KOPT-K1 (cell line): ENCODE results near the gene CELF1.
"Not testable (repeated sequence)": the region's sequence is repeated elsewhere in the genome, so short reads cannot be mapped to it uniquely, and the experiment has no call there.

Source experiments
- H3K27ac ChIP-seq: fragments of 200-600 bp; sonication (generic); 2 replicates; pipeline ENCODE4 v1.5.1; 2016; ENCODE audit warnings: antibody characterized with exemption, mild to moderate bottlenecking, low read depth, low read length; ENCODE audit not compliant: poor library complexity, severe bottlenecking
- H3K36me3 ChIP-seq: fragments of 200-600 bp; sonication (generic); 2 replicates; pipeline ENCODE4 v1.5.1; 2017; ENCODE audit warnings: antibody characterized with exemption, mild to moderate bottlenecking, low read length, moderate library complexity; ENCODE audit not compliant: insufficient read depth
- H3K9me3 ChIP-seq: fragments of 200-600 bp; sonication (generic); 2 replicates; pipeline ENCODE4 v1.5.1; 2017; ENCODE audit warnings: antibody characterized with exemption, low read length, mild to moderate bottlenecking; ENCODE audit not compliant: insufficient read depth, poor library complexity, severe bottlenecking

Gene CELF1

DNA sequence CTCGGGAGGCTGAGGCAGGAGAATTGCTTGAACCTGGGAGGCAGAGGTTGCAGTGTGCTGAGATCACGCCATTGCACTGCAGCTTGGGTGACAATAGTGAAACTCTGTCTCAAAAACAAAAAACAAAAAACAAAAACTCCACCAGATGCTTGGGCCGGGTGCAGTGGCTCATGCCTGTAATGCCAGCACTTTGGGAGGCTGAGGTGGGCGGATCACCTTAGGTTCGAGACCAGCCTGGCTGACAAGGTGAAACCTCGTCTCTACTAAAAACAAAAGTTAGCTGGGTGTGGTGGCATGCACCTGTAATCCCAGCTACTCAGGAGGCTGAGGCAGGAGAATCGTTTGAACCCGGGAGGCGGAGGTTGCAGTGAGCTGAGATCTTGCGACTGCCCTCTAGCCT lies 11.4 kb upstream of the CELF1 start:
- peaks cover 16% of the 10 kb centered on the region for H3K36me3 ChIP-seq
- not testable (repeated sequence) for H3K9me3 ChIP-seq, H3K27ac ChIP-seq

DNA sequence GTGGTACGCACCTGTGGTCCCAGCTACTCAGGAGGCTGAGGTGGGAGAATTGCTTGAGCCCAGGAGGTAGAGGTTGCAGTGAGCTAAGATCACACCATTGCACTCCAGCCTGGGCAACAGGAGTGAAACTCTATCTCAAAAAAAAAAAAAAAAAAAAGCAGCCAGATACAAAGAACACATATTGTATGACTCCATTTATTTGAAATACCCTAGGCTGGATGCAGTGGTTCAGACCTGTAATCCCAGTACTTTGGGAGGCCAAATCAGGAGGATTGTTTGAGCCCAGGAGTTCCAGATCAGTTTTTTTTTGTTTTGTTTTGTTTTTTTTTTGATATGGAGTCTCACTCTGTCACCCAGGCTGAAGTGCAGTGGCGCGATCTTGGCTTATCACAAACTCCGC lies 9.5 kb upstream of the CELF1 start:
- H3K36me3 ChIP-seq, H3K9me3 ChIP-seq, H3K27ac ChIP-seq: not testable (repeated sequence)

DNA sequence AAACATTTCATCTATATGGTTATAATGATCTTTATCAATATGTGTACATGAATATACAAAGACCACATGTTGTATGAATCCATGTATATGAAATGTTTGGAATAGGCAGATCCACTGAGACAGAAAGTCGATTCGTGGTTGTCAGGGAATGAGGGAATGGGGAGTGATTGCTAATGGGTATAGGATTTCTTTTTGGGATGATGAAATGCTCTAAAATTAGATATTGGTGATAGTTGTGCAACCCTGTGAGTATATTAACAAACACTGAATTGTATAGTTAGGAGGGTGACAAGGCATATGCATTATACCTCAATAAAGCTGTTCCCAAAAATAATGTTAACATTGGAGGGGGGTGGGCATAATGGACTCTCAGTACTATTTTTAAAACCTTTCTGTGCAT lies 7.5 kb upstream of the CELF1 start:
- no peak overlapping the region for H3K27ac ChIP-seq
- no peaks in the 10 kb centered on the region for H3K9me3 ChIP-seq
- H3K36me3 ChIP-seq = no peaks in the 10 kb centered on the region

DNA sequence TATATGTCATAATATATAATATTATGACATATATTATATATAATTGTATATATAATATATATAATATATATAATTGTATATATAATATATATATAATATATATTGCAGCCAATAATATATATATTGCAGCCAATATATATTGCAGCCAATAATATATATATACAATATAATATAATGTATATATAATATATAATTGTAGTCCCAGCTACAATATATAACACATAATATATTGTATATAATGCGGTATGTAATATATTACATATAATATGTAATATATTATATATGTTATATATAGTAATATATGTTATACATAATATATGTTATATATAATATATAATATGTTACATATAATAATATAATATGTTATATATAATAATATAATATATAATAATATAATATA lies 5.8 kb upstream of the CELF1 start:
- Histone ChIP-seq H3K36me3 (no peaks in the 10 kb centered on the region), H3K27ac (no peak overlapping the region), H3K9me3 (no peaks in the 10 kb centered on the region)

DNA sequence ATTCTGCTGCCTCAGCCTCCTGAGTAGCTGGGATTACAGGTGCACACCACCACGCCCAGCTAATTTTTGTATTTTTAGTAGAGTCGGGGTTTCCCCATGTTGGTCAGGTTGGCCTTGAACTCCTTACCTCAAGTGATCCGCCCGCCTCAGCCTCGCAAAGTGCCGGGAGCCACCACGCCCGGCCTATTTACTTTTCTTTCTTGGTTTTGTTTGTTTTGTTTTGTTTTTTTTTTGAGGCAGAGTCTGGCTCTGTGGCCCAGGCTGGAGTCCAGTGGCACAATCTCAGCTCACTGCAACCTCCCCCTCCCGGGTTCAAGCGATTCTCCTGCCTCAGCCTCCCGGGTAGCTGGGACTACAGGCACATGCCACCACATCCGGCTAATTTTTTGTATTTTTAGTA lies 4.1 kb upstream of the CELF1 start:
- not testable (repeated sequence) for H3K36me3 ChIP-seq, H3K9me3 ChIP-seq, H3K27ac ChIP-seq

DNA sequence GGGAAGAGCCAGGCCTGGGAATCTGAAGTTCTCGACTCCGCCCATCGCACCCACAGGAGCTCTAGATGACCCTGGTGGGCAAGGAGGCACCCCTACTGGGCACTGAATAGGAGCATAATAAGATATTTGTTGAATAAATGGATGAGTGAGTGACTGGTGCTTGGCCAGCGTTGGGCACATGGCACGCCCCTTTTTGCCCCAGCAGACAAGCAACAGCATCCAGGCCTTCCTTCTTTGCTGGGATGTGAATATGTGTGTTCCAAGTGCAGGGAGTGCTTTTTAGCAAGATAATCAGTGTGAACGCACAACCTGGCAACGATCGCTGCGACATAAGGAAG lies 443 bp upstream of the CELF1 start:
- peak overlapping the region; percentile 51 for H3K27ac ChIP-seq
- H3K9me3 ChIP-seq = no peaks in the 10 kb centered on the region
- H3K36me3 ChIP-seq = peaks cover 24% of the 10 kb centered on the region

DNA sequence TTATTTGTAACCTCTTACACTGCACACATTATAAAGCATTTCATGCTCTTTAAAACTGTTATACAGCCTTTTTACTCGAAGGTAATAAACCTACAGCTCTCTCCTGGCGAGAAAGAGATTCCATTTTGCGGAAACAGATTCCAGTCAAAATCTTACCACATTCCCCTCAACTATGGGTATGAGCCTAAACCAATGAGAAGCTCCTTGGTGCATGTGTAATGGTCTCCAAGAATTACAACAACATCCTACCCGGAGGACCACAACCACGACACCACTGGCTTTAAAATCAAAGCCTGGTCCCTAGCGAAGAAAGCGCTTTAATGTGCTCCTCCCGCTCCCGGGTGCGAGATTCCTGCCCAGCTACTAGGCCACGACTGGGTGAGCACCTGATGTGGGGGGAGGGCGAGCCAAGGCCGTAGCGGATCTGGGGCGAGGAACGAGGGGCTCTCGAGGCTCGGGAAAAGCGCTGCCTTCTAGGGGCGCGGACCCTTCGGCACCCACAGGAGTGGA lies 821 bp downstream of the CELF1 start:
- peaks cover 36% of the 10 kb centered on the region for H3K36me3 ChIP-seq
- no peaks in the 10 kb centered on the region for H3K9me3 ChIP-seq
- H3K27ac ChIP-seq = peak overlapping the region; percentile 78

DNA sequence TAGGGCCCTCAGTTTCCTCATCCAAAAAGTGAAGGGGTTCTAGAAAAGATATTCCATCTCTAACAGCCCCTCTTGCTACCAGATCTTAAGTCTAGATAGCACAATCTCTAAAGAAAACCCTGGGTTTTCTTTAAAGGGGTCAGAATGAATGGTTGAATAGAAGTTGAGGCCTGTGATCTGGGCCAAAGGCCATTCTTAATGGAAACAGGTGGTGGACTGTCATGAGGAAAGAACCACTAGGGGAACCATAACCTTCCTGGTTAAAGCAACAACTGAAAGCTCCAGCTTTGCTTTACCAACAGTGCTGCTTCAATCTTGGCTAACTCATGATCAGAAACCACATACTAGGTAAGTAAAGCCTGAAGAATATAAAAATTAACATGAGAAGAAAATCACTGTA lies 1.8 kb downstream of the CELF1 start:
- peak overlapping the region; percentile 78 for H3K27ac ChIP-seq

DNA sequence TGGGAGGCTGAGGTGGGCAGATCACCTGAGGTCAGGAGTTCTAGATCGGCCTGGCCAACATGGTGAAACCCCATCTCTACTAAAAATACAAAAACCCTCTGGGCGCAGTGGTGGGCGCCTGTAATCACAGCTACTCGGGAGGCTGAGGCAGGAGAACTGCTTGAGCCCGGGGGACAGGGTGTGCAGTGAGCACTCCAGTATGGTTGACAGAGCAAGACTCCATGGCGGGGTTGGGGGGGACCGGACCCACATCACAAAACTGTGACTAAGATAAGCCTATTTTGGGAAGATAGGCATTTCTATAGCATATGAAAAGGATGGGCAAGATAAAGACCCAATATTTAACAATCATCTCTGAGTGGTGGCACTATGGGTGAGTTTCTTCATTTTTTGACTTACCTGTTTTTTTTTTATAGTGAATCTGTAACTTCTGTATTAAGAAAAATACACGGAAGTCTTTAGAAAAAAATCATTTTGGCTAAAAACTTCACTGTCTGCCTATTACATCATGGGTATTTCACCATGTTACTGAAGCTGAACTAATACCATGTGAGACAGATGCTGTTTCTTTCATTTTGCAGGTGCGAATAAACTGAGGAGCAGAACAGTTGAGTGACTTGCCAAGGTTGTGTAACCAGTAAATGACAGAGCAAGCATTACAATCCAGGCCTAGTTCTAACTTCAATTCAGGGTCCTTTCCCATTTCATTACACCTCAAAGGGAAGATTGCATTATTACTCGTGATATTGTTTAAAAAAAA lies 2.5 kb downstream of the CELF1 start:
- Histone ChIP-seq H3K36me3 (peaks cover 46% of the 10 kb centered on the region), H3K9me3 (no peaks in the 10 kb centered on the region), H3K27ac (no peak overlapping the region)

More for the DNA sequence above, 1.8 kb downstream of the CELF1 start:
- H3K9me3 ChIP-seq = no peaks in the 10 kb centered on the region
- peaks cover 44% of the 10 kb centered on the region for H3K36me3 ChIP-seq

DNA sequence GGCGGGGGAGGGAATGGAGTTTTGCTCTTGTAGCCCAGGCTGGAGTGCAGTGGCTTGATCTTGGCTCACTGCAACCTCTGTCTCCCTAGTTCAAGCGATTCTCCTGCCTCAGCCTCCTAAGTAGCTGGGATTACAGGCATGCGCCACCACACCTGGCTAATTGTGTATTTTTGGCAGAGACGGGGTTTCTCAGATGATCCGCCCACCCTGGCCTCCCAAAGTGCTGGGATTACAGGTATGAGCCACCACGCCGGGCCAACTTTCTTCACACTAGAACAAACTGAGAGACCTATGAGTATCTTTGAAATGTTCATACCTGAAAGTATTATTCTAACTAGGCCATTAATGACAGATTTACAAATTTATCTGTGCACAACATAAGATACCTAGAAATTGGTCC lies 6.7 kb downstream of the CELF1 start:
- H3K9me3 ChIP-seq, H3K27ac ChIP-seq: not testable (repeated sequence)
- H3K36me3 ChIP-seq = peaks cover 67% of the 10 kb centered on the region

DNA sequence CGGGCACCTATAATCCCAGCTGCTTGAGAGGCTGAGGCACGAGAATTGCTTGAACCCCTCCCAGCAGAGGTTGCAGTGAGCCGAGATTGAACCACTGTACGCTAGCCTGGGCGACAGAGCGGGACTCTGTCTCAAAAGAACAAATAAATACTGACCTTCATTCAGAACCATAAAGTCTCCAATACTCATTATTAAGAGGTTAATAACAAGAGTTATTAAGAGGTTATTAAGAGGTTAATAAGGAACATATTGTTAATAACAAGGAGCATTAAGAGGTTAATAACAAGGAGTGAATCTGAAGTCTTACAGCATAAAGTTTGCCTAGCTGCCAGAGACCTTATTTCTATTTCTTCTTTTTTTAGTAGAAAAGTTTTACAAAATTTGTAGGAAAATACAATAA lies 7.6 kb downstream of the CELF1 start:
- H3K36me3 ChIP-seq = peaks cover 64% of the 10 kb centered on the region
- no peaks in the 10 kb centered on the region for H3K9me3 ChIP-seq
- H3K27ac ChIP-seq = no peak overlapping the region

DNA sequence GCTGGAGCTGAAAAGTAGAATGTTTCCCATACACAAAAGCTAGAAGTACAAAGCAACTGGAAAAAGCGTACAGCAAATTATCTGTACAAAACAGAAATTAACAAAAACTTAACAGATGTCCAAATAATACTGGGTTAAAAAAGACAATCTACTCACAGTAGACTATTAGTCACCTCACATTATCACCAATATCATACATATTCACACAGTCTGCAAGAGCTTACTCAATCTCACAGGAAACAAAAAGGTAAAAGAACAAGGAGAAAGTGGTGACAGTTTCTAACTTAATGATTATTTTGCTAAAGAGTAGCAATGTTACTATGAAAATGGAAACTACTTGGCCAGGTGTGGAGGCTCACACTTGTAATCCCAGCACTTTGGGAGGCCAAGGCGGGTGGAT lies 11.9 kb downstream of the CELF1 start:
- H3K9me3 ChIP-seq = no peaks in the 10 kb centered on the region
- peaks cover 51% of the 10 kb centered on the region for H3K36me3 ChIP-seq
- H3K27ac ChIP-seq = no peak overlapping the region

DNA sequence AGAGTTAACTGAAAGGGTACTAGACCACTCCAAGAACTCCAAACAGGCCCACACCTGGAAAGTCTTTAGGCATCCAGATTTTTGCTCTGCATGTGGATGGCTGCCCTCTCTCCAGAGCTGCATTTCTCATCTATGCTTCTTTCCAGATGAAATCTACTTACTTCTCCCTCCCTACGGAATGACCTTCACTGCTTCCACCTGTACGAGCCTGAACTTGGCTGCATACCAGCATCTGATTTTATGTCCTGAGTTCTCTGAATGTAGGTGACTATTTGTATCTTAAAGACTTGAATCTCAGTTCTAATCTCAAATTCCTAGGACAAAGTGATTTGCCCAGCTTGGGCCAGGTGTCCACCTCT lies 13.3 kb downstream of the CELF1 start:
- Histone ChIP-seq H3K36me3 (peaks cover 55% of the 10 kb centered on the region), H3K9me3 (no peaks in the 10 kb centered on the region), H3K27ac (no peak overlapping the region)

DNA sequence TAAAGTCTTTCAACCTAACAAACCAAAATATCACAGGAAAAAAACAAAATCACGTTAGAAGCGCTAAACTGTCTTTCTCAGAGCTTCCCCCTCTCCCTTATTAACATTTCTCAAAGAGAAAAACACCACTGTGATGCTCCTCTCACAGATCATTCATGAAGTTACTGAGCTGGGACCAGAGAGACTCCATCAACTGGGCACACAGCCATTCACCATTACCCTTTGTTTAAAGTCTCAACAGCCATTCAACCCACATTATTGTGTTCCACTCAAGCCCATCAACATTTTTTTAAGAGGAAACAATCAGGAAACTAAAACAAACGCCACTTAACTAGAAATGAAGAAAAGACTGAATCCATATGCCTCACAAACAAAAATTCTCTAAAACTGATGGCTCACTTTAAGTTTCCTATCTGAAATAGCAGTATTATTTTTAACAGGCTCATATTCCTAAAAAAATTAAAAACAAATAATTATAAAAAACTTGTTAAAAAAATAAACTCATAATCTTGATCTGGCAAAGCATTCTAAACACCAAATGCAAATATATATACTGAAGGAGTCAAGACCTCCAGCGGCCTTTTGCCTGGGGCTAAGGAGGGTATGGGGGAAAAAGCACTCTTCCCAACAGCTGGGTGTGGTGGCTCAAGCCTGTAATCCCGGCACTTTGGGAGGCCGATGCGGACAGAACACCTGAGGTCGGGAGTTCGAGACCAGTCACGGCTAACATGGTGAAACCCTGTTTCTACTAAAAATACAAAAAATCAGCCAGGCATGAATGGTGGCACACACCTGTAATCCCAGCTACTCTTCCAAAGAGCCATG lies 14.0 kb downstream of the CELF1 start:
- H3K27ac ChIP-seq = no peak overlapping the region
- H3K9me3 ChIP-seq = no peaks in the 10 kb centered on the region
- peaks cover 61% of the 10 kb centered on the region for H3K36me3 ChIP-seq

DNA sequence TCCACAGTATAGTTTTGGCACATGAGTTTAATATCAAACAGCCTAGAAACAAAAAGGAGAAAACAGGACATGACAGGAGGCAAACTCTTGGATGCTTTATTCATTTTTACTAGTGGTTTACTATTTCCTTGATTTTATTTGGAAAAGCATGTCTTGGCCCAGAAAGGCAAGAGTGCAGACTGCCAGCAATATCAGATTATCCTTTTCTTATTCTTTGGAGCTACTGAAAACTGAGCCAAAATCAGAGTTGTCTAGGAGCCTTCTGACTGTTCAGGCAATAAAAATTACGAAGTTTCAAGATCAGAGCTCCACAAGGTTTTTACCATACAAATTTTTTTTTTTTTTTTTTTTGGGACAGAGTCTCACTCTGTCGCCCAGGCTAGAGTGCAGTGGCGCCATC lies 16.0 kb downstream of the CELF1 start:
- no peaks in the 10 kb centered on the region for H3K9me3 ChIP-seq
- H3K27ac ChIP-seq = no peak overlapping the region
- peaks cover 66% of the 10 kb centered on the region for H3K36me3 ChIP-seq
